GM12874 (cell line): ENCODE data around the gene SORCS2.

Experiments used
- CTCF ChIP-seq: IDR thresholded peaks from 2 replicates; pipeline ENCODE4 v1.5.1; 2011; ENCODE audit warnings: low read depth, mild to moderate bottlenecking, control low read depth, low read length, moderate library complexity; ENCODE audit not compliant: insufficient read depth

SORCS2 gene

GRCh38 chr4:7533267-7533666 lies 340.9 kb downstream of the SORCS2 start:
- no peak for TF ChIP-seq CTCF

- no peak for TF ChIP-seq CTCF
Measured at GRCh38 chr4:7535094-7535493, 342.8 kb downstream of the SORCS2 start.

GRCh38 chr4:7535619-7536018 lies 343.3 kb downstream of the SORCS2 start:
- no peak for TF ChIP-seq CTCF

- no peak for TF ChIP-seq CTCF
Measured at GRCh38 chr4:7536876-7537275, 344.5 kb downstream of the SORCS2 start.

GRCh38 chr4:7537853-7538400 lies 345.6 kb downstream of the SORCS2 start:
- TF ChIP-seq CTCF = no peak

- TF ChIP-seq CTCF = no peak
Measured at GRCh38 chr4:7538518-7538917, 346.2 kb downstream of the SORCS2 start.

- TF ChIP-seq CTCF = no peak
Measured at GRCh38 chr4:7539186-7539585, 346.8 kb downstream of the SORCS2 start.
